ENCODE results near the gene GAL3ST1.

GRCh38 chr22:30513462-30513861, 61.0 kb downstream of the GAL3ST1 start:
- TF ChIP-seq CTCF (IDR thresholded peaks at IDR 0.05) (no peak), POLR2A (IDR thresholded peaks at IDR 0.05) (no peak), POLR2AphosphoS5 (IDR thresholded peaks at IDR 0.05) (no peak)
